OCI-LY3 (cell line): Measurements from ENCODE around the gene YY1.

Experiments used
- H2AFZ ChIP-seq: fragments of 200-600, 300-600 bp; shearing (Covaris generic); 2 replicates; pipeline ENCODE4 v1.6.0; 2014; ENCODE audit warnings: antibody characterized with exemption, low read depth, low read length
- H3K27ac ChIP-seq: fragments of 200-600, 300-600 bp; sonication (generic); 2 replicates; pipeline ENCODE4 v1.5.1; 2014; ENCODE audit warnings: mild to moderate bottlenecking, low read length, moderate library complexity, mixed read lengths
- H3K27me3 ChIP-seq: fragments of 200-600, 300-600 bp; sonication (generic); 2 replicates; pipeline ENCODE4 v1.6.1; 2014; ENCODE audit warnings: low read depth, low read length, mixed read lengths
- H3K36me3 ChIP-seq: fragments of 200-600, 300-600 bp; sonication (generic); replicated peaks from 2 replicates; pipeline ENCODE3; 2014; ENCODE audit warnings: low read depth, low read length, mixed read lengths
- H3K4me1 ChIP-seq: fragments of 300-600, 200-600 bp; sonication (generic); 2 replicates; pipeline ENCODE4 v1.6.1; 2014; ENCODE audit warnings: low read length, mixed read lengths
- H3K4me2 ChIP-seq: fragments of 200-600, 300-600 bp; sonication (generic); 2 replicates; pipeline ENCODE4 v1.6.1; 2014; ENCODE audit warnings: low read length, mixed read lengths
- H3K4me3 ChIP-seq: fragments of 300-600, 200-600 bp; sonication (generic); 2 replicates; pipeline ENCODE4 v1.5.1; 2014; ENCODE audit warnings: antibody characterized with exemption, mild to moderate bottlenecking, low read length, moderate library complexity
- H3K79me2 ChIP-seq: fragments of 300-600, 200-600 bp; shearing (Covaris generic); 2 replicates; pipeline ENCODE4 v1.6.1; 2014; ENCODE audit warnings: mild to moderate bottlenecking, low read length, mixed read lengths
- H3K9ac ChIP-seq: fragments of 300-600, 200-600 bp; shearing (Covaris generic); 2 replicates; pipeline ENCODE4 v1.6.0; 2014; ENCODE audit warnings: mild to moderate bottlenecking, low read length, moderate library complexity
- H3K9me3 ChIP-seq: fragments of 200-600, 300-600 bp; shearing (Covaris generic); 2 replicates; pipeline ENCODE4 v1.6.1; 2014; ENCODE audit warnings: low read length, mixed read lengths; ENCODE audit not compliant: insufficient read depth
- H4K20me1 ChIP-seq: fragments of 200-600, 300-600 bp; sonication (generic); 2 replicates; pipeline ENCODE4 v1.6.1; 2016; ENCODE audit warnings: low read length, mixed read lengths; ENCODE audit not compliant: insufficient read depth
- EZH2phosphoT487 ChIP-seq: fragments of 200-600 bp; shearing (Covaris generic); IDR thresholded peaks from 2 replicates; pipeline ENCODE4 v1.6.1; 2018; ENCODE audit warnings: antibody characterized with exemption, mixed run types, low read depth
- TF ChIP-seq, protein P1 (sequence below): fragments of 200-600, 300-600 bp; sonication (generic); IDR thresholded peaks from 2 replicates; pipeline ENCODE4 v1.5.1; 2014; ENCODE audit warnings: antibody characterized with exemption, low read length, low read depth

The YY1 gene

GRCh38 chr14:100303179-100303578, 64.2 kb downstream of the YY1 start:
- Histone ChIP-seq H3K9me3 (no peaks in the 10 kb centered on the region), H3K36me3 (no peaks in the 10 kb centered on the region), H3K4me3 (no peak overlapping the region), H3K79me2 (no peaks in the 10 kb centered on the region), H2AFZ (no peak overlapping the region), H3K27me3 (no peaks in the 10 kb centered on the region), H3K9ac (no peak overlapping the region), H3K27ac (no peak overlapping the region), H3K4me1 (peaks cover 3% of the 10 kb centered on the region), H4K20me1 (no peaks in the 10 kb centered on the region), H3K4me2 (no peak overlapping the region)
- no peak for TF ChIP-seq EZH2phosphoT487
- TF ChIP-seq, protein P1, sequence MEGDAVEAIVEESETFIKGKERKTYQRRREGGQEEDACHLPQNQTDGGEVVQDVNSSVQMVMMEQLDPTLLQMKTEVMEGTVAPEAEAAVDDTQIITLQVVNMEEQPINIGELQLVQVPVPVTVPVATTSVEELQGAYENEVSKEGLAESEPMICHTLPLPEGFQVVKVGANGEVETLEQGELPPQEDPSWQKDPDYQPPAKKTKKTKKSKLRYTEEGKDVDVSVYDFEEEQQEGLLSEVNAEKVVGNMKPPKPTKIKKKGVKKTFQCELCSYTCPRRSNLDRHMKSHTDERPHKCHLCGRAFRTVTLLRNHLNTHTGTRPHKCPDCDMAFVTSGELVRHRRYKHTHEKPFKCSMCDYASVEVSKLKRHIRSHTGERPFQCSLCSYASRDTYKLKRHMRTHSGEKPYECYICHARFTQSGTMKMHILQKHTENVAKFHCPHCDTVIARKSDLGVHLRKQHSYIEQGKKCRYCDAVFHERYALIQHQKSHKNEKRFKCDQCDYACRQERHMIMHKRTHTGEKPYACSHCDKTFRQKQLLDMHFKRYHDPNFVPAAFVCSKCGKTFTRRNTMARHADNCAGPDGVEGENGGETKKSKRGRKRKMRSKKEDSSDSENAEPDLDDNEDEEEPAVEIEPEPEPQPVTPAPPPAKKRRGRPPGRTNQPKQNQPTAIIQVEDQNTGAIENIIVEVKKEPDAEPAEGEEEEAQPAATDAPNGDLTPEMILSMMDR, result peak; percentile 77

DNA sequence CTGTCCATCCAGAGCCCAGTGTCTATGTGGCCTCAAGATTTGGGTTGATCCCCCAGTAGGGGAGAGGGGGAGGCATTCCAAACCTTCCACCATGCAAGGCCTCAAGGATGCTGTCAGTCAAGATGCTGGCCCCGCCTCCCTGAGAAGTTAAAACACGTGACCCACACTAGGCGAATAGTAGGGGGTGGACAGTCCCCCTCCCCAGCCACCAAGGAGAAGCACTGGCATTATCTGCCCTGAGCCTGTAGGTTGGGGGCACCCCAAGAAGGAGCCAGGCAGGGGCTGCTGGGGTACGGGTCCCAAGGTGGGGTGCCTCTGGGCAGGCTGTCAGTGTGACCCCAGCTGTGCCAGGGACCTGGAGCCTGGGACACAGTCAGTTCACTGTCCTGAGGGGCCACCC, 65.0 kb downstream of the YY1 start:
- Histone ChIP-seq H3K4me2 (no peak overlapping the region), H3K4me1 (no peaks in the 10 kb centered on the region), H2AFZ (no peak overlapping the region), H3K9me3 (no peaks in the 10 kb centered on the region), H3K27me3 (no peaks in the 10 kb centered on the region), H3K27ac (no peak overlapping the region), H3K36me3 (no peaks in the 10 kb centered on the region), H3K9ac (no peak overlapping the region), H3K4me3 (no peak overlapping the region), H3K79me2 (no peaks in the 10 kb centered on the region), H4K20me1 (no peaks in the 10 kb centered on the region)
- TF ChIP-seq, protein P1, result no peak
- no peak for TF ChIP-seq EZH2phosphoT487

- no peaks in the 10 kb centered on the region for H3K27me3 ChIP-seq
- no peak overlapping the region for H2AFZ ChIP-seq
- H3K4me3 ChIP-seq, result peak overlapping the region; percentile 80
- peak overlapping the region; percentile 40; the same call in 1 of the 2 replicates for H3K9ac ChIP-seq
- H3K27ac ChIP-seq, result no peak overlapping the region
- H3K79me2 ChIP-seq, result no peaks in the 10 kb centered on the region
- TF ChIP-seq, protein P1, result no peak
- no peak for TF ChIP-seq EZH2phosphoT487
- H4K20me1 ChIP-seq, result no peaks in the 10 kb centered on the region
- H3K36me3 ChIP-seq, result no peaks in the 10 kb centered on the region
- no peaks in the 10 kb centered on the region for H3K9me3 ChIP-seq
- no peaks in the 10 kb centered on the region for H3K4me1 ChIP-seq
- H3K4me2 ChIP-seq, result peak overlapping the region; percentile 67
These were observed 65.9 kb downstream of the YY1 start for GRCh38 chr14:100304825-100305323.

- H3K4me3 ChIP-seq, result peak overlapping the region; percentile 80
- H3K4me2 ChIP-seq, result peak overlapping the region; percentile 67
- no peaks in the 10 kb centered on the region for H4K20me1 ChIP-seq
- no peaks in the 10 kb centered on the region for H3K9me3 ChIP-seq
- no peaks in the 10 kb centered on the region for H3K36me3 ChIP-seq
- H3K79me2 ChIP-seq, result no peaks in the 10 kb centered on the region
- H3K9ac ChIP-seq, result peak overlapping the region; percentile 40
- no peak overlapping the region for H3K27ac ChIP-seq
- TF ChIP-seq, protein P1, result no peak
- TF ChIP-seq EZH2phosphoT487, result no peak
- H3K27me3 ChIP-seq, result no peaks in the 10 kb centered on the region
- H2AFZ ChIP-seq, result no peak overlapping the region
- no peaks in the 10 kb centered on the region for H3K4me1 ChIP-seq
These were observed 66.6 kb downstream of the YY1 start for GRCh38 chr14:100305324-100306100.
